Gastrocnemius medialis (tissue), 4 donors: ENCODE measurements around the gene KIF3C.

Experiments used
- POLR2A ChIP-seq, 2 donors: fragments of 450-650 bp; IDR thresholded peaks; one replicate each; pipeline ENCODE4 v1.6.1; 2017; ENCODE audit warnings: antibody characterized with exemption in 2 of 2, mild to moderate bottlenecking in 2 of 2, moderate library complexity in 2 of 2
- TF ChIP-seq, protein P1 (sequence below), 5 experiments: fragments of 450-650 bp in 3 of 5; fragments of 200-600 bp in 2 of 5; sonication (generic) in 2 of 5; IDR thresholded peaks in 4 of 5; conservative IDR thresholded peaks in 1 of 5; 1 replicate in 4 of 5; 2 replicates in 1 of 5; pipeline ENCODE4 v1.5.1; 2016 to 2019; ENCODE audit warnings: antibody characterized with exemption in 5 of 5, mild to moderate bottlenecking in 3 of 5, moderate library complexity in 3 of 5

DNA sequence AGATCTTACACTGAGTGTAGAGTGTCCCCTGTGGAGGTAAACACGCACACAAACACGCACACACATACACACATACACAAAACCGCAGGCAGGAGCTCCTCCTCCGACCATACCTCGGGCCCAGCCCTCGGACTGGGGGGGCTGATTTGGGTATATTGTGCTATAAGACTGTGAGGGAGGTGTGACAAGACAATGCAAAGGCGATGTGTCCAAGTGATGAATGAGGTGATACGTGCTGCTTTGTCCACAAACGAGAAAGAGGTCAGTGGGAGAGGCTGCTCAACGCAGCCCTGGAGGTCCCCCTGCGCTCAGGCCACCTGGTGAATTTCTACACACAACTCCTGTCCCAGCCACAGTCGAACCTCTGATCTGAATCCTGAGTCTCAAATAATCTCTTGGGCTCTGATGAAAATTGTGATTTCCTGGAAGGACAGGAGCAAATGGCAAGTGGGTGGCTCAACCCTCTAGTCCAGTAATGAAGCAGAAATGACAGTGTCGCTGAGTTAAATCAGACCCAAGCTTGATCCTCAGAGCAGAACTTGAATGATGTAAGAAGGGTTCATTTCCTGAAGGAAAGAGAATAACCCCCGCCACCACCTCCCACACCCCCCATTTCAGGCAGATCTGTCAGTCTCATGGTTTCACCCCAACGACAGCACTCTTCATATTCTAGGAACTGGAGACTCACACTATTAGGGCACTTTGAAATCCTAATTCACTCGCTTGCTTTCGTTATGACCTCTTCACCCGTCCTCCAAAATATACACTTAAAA, 55.1 kb downstream of the KIF3C start:
- TF ChIP-seq, protein P1, sequence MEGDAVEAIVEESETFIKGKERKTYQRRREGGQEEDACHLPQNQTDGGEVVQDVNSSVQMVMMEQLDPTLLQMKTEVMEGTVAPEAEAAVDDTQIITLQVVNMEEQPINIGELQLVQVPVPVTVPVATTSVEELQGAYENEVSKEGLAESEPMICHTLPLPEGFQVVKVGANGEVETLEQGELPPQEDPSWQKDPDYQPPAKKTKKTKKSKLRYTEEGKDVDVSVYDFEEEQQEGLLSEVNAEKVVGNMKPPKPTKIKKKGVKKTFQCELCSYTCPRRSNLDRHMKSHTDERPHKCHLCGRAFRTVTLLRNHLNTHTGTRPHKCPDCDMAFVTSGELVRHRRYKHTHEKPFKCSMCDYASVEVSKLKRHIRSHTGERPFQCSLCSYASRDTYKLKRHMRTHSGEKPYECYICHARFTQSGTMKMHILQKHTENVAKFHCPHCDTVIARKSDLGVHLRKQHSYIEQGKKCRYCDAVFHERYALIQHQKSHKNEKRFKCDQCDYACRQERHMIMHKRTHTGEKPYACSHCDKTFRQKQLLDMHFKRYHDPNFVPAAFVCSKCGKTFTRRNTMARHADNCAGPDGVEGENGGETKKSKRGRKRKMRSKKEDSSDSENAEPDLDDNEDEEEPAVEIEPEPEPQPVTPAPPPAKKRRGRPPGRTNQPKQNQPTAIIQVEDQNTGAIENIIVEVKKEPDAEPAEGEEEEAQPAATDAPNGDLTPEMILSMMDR (IDR thresholded peaks at IDR 0.05 in 4 of 5, conservative IDR thresholded peaks at IDR 0.05 in 1 of 5) = no peak
- TF ChIP-seq POLR2A (IDR thresholded peaks at IDR 0.05) = no peak
